NCI-H1694 (cell line): ENCODE data around the gene TMEM132D.
"Not testable (repeated sequence)": the region's sequence is repeated elsewhere in the genome, so short reads cannot be mapped to it uniquely, and the experiment has no call there.

Source experiments
- DNase-seq: peaks from one replicate; lab custom pipeline; 2025; lab: John Stamatoyannopoulos, UW

The TMEM132D gene

GRCh38 chr12:129068684-129069083, 835.1 kb downstream of the TMEM132D start:
- no peak for DNase-seq

DNA sequence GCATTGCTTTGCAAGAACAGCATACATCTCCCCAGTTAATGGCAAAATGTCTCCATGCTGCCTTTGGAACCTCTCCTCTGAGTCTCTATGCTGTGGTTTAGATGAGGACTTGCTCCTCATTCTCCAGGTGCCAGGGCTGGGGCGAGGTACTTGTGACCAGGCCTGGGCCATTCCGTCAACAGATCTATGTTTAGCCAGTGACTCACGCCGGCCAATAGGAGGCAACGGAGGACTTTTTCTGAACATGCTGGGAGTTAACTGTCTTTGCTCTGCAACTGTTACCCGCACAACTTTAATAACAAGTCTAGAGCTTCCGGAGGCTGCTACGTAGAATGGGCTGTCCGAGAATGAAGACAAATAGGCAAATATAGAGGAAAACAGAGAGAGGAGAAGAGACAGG, 836.3 kb downstream of the TMEM132D start:
- no peak for DNase-seq

- DNase-seq: no peak
Measured at GRCh38 chr12:129064209-129064855, 839.5 kb downstream of the TMEM132D start.

DNA sequence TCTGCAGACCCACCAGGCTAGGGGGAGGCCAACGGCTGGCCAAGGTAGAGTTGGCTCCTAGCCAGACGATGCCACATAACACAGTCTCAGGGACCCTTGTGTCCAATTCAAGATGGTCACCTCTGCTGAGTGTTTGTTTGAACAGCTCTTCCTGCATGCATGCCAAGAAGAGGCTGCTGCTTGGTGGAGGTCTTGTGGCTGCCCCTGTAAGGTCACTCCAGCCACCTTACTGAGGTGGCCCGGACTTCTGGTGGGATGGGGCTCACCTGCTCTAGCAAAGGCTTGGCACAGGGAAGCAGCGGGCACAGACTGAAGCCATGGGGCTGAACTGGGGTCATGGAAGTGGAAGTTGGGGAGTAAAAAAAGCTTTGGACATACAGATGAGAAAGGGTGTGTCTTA, 840.2 kb downstream of the TMEM132D start:
- DNase-seq: no peak

- no peak for DNase-seq
Measured at GRCh38 chr12:129053232-129053631, 850.6 kb downstream of the TMEM132D start.

- no peak for DNase-seq
Measured at GRCh38 chr12:129052373-129052772, 851.5 kb downstream of the TMEM132D start.

DNA sequence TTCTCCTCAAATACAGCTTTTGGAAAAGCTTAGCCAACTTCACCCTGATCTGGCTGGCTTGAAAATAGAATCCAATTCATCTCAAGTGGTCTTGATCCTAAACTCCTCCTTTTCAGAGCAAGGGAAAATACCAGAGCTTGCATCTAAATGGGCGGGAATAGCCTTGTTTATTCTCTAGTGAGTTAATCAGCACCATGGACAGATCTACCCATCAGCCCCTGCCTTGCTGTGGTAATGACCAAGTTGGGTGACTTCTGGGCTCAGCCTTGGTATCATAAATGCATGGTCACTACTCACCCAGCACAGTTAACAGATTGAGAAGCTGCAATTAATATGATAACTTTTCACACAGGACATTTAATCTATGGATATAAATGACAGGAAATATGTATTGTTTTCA, 853.9 kb downstream of the TMEM132D start:
- no peak for DNase-seq

GRCh38 chr12:129043334-129043733, 860.5 kb downstream of the TMEM132D start:
- not testable (repeated sequence) for DNase-seq

- no peak for DNase-seq
Measured at GRCh38 chr12:129036135-129036534, 867.7 kb downstream of the TMEM132D start.

DNA sequence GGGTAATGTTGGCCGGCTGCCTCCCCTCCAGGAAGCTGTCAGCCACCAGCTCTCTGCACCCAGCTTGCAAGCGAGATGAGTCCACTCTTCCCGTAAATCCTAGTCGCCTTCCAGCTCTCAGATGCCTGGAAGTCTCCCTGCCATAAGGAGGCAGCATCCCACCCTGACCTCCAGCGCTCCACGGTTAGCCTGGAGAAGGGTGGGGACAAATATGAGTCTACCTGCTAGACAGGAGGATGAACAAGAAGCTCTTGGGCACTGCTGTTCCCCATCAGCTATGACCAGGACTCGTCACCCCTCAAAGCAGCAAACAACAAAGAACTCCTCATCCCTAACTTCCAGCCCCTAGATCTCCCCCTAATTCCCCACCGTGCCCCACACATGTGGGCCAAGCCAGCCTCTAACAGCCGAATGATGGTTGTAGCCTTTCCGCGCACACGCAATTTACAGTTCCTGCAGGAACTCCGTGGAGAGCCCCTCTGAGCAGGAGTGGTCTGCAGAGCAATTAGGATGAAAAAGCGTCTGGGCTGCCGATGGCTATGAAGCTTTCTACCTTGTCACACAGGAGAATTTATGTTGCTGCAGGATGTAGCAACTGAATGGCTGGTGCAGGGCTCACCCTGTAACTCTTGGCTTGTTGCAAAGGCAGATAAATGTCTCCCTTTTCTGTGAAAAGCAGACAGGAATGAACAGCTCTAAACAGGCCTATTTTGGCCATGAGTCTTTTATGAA, 869.1 kb downstream of the TMEM132D start:
- no peak for DNase-seq

- DNase-seq: no peak
Measured at GRCh38 chr12:129028844-129029243, 875.0 kb downstream of the TMEM132D start.

GRCh38 chr12:129025055-129025454, 878.8 kb downstream of the TMEM132D start:
- DNase-seq: no peak
